CD14-positive monocyte (primary cell): Measurements from ENCODE around the gene RAB6B. TPM values are rescaled to one million over a fixed set of nuclear protein-coding genes. Genes with fewer than 3 reads are reported as not detected.

Experiments
- DNase-seq, 3 donors: peaks; one replicate each; pipeline ENCODE4 v3.0.0-alpha.2; 2011 to 2022
- H2AFZ ChIP-seq: 2 replicates; pipeline ENCODE4 v1.6.0; 2012; ENCODE audit warnings: mild to moderate bottlenecking, low read depth, low read length, inconsistent platforms; ENCODE audit not compliant: insufficient read depth, poor library complexity, severe bottlenecking
- H3K27ac ChIP-seq, 2 donors: 1 replicate in 1 of 2; 2 replicates in 1 of 2; pipeline ENCODE4 v1.5.1; 2012 to 2013; ENCODE audit warnings: low read length in 2 of 2, control low read depth in 1 of 2, inconsistent platforms in 1 of 2, low read depth in 1 of 2, mild to moderate bottlenecking in 1 of 2
- H3K27me3 ChIP-seq, 2 donors: one replicate each; pipeline versions ENCODE4 v1.6.0 to v1.6.1; 2011 to 2013; ENCODE audit warnings: low read length in 2 of 2; ENCODE audit not compliant: control insufficient read depth in 2 of 2, insufficient read depth in 2 of 2
- H3K36me3 ChIP-seq, 2 donors: replicated peaks in 1 of 2; 1 replicate in 1 of 2; 2 replicates in 1 of 2; pipeline versions ENCODE4 v1.5.1 to v1.6.1; 2012 to 2013; ENCODE audit warnings: low read length in 2 of 2, control low read depth in 1 of 2, inconsistent platforms in 1 of 2, mild to moderate bottlenecking in 1 of 2; ENCODE audit not compliant: insufficient read depth in 2 of 2, control insufficient read depth in 1 of 2
- H3K4me1 ChIP-seq, 2 donors: 1 replicate in 1 of 2; 2 replicates in 1 of 2; pipeline versions ENCODE4 v1.5.1 to v1.6.1; 2012 to 2013; ENCODE audit warnings: low read length in 2 of 2, control low read depth in 1 of 2, inconsistent platforms in 1 of 2, mild to moderate bottlenecking in 1 of 2, moderate library complexity in 1 of 2; ENCODE audit not compliant: insufficient read depth in 2 of 2, control insufficient read depth in 1 of 2
- H3K4me2 ChIP-seq: replicated peaks from 2 replicates; pipeline ENCODE3; 2012; ENCODE audit warnings: low read length, moderate library complexity, mild to moderate bottlenecking; ENCODE audit not compliant: poor library complexity, severe bottlenecking; ENCODE audit errors: extremely low read depth
- H3K4me3 ChIP-seq, 3 experiments: fragments of 200-600 bp in 1 of 3; sonication (generic) in 1 of 3; replicated peaks in 1 of 3; 1 replicate in 2 of 3; 2 replicates in 1 of 3; pipeline ENCODE4 v1.5.1; 2011 to 2013; ENCODE audit warnings: low read length in 3 of 3, mild to moderate bottlenecking in 3 of 3, control low read depth in 2 of 3, low read depth in 2 of 3, inconsistent platforms in 1 of 3, moderate library complexity in 1 of 3
- H3K79me2 ChIP-seq: 2 replicates; pipeline ENCODE4 v1.6.0; 2012; ENCODE audit warnings: mild to moderate bottlenecking, control low read depth, inconsistent platforms, low read length, moderate library complexity; ENCODE audit not compliant: insufficient read depth
- H3K9ac ChIP-seq: 2 replicates; pipeline ENCODE4 v1.6.0; 2017; ENCODE audit warnings: low read length, mild to moderate bottlenecking; ENCODE audit not compliant: insufficient read depth, poor library complexity, severe bottlenecking
- H3K9me3 ChIP-seq, 2 donors: replicated peaks in 1 of 2; 1 replicate in 1 of 2; 2 replicates in 1 of 2; pipeline versions ENCODE4 v1.5.1 to v1.6.1; 2012 to 2013; ENCODE audit warnings: low read length in 2 of 2, control low read depth in 1 of 2; ENCODE audit not compliant: control insufficient read depth in 1 of 2, insufficient read depth in 1 of 2
- H4K20me1 ChIP-seq: 2 replicates; pipeline ENCODE4 v1.6.0; 2012; ENCODE audit warnings: mild to moderate bottlenecking, low read length, control low read depth, moderate library complexity; ENCODE audit not compliant: insufficient read depth
- H3K27ac Mint-ChIP-seq, 7 donors: one replicate each; pipeline ENCODE4 v1.8.0; 2020; ENCODE audit warnings: mild to moderate bottlenecking in 7 of 7, mixed read lengths in 7 of 7, moderate library complexity in 6 of 7, inconsistent platforms in 2 of 7
- H3K27me3 Mint-ChIP-seq, 3 donors: one replicate each; pipeline ENCODE4 v1.8.0; 2021 to 2022; ENCODE audit warnings: low read depth in 3 of 3, mild to moderate bottlenecking in 3 of 3, mixed read lengths in 3 of 3, moderate library complexity in 3 of 3, inconsistent platforms in 1 of 3
- H3K36me3 Mint-ChIP-seq, 2 donors: one replicate each; pipeline ENCODE4 v1.8.0; 2020; ENCODE audit warnings: mixed read lengths in 2 of 2, inconsistent platforms in 1 of 2, mild to moderate bottlenecking in 1 of 2
- H3K4me1 Mint-ChIP-seq: one replicate; pipeline ENCODE4 v1.8.0; 2020; ENCODE audit warnings: mild to moderate bottlenecking, mixed read lengths
- H3K4me3 Mint-ChIP-seq, 2 donors: one replicate each; pipeline ENCODE4 v1.8.0; 2020; ENCODE audit warnings: mild to moderate bottlenecking in 2 of 2, mixed read lengths in 2 of 2, moderate library complexity in 1 of 2
- H3K9me3 Mint-ChIP-seq, 7 donors: one replicate each; pipeline ENCODE4 v1.8.0; 2020 to 2022; ENCODE audit warnings: mixed read lengths in 7 of 7, mild to moderate bottlenecking in 6 of 7, moderate library complexity in 6 of 7, inconsistent platforms in 2 of 7
- CTCF ChIP-seq: fragments of 200-600 bp; IDR thresholded peaks from one replicate; pipeline ENCODE4 v1.8.0; 2022; ENCODE audit warnings: antibody characterized with exemption, mild to moderate bottlenecking
- WGBS: methylation state at CpG from one replicate; pipeline ENCODE4 v1.1.5; 2013; ENCODE audit warnings: missing lambda C conversion rate; ENCODE audit not compliant: insufficient coverage; 5-methylcytosine and 5-hydroxymethylcytosine counted together
- intact Hi-C, 2 donors: fragments of 100-400 bp; cut with micrococcal nuclease; formaldehyde crosslinking; loops; one replicate each; pipeline versions ENCODE4 v1.15.0 to v1.15.1; 2023
- polyA plus RNA-seq, 3 donors: library from polyadenylated mRNA; depleted of rRNA in 1 of 3; unstranded in 2 of 3; stranded (reverse) in 1 of 3; fragments of 300-500 nt in 2 of 3; fragments of >200 nt in 1 of 3; fragmentation: Illumina TruSeq in 2 of 3; gene quantifications; 1 replicate in 2 of 3; 2 replicates in 1 of 3; pipeline ENCODE4 v1.2.3, GENCODE V29; 2012 to 2021

The RAB6B gene
- polyA plus RNA-seq, 3 donors: 0.46 TPM; not detected in 2

DNA sequence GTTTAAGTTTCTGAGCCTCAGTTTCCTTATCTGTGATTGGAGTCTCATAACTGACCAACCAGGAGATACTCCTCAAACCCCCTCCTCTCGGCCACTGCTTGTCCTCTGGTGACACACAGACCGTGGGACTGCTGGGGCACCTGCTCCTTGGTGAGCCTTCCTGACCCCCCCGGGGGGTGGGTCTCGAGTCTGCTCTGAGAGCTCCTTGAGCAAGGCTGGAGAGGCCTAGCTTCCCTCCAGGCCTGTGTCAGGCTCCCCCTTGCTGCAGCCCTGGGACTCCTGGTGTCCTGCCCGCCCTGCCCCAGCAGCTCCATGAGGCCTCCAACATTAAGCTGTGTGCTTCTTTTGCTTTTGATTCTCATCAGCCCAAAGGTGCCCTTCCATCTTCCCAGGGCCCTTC lies 62.4 kb downstream of the RAB6B start:
- Mint-ChIP-seq H3K9me3 (no peaks in the 10 kb centered on the region), H3K4me3 (no peak overlapping the region), H3K36me3 (no peaks in the 10 kb centered on the region), H3K4me1 (no peaks in the 10 kb centered on the region), H3K27ac (no peak overlapping the region), H3K27me3 (peaks cover 0 to 9% (median 0%) of the 10 kb centered on the region in 3 donors)
- no peak for DNase-seq
- Histone ChIP-seq H3K27ac (no peak overlapping the region), H3K4me2 (no peak overlapping the region), H2AFZ (no peak overlapping the region), H3K4me3 (no peak overlapping the region), H3K27me3 (no peaks in the 10 kb centered on the region), H3K36me3 (no peaks in the 10 kb centered on the region), H3K4me1 (no peaks in the 10 kb centered on the region), H3K9me3 (no peaks in the 10 kb centered on the region), H3K9ac (no peak overlapping the region), H4K20me1 (no peaks in the 10 kb centered on the region), H3K79me2 (no peaks in the 10 kb centered on the region)
- intact Hi-C loops: no loop called here
- 91% methylated on average over 5 of the region's 5 CpGs for WGBS
- TF ChIP-seq CTCF: no peak

GRCh38 chr3:133832802-133833144 lies 62.9 kb downstream of the RAB6B start:
- no peak overlapping the region for H3K4me2 ChIP-seq
- H2AFZ ChIP-seq: no peak overlapping the region
- H3K27me3 ChIP-seq: no peaks in the 10 kb centered on the region
- peaks cover 0 to 11% (median 1%) of the 10 kb centered on the region in 3 donors for H3K27me3 Mint-ChIP-seq
- no peaks in the 10 kb centered on the region for H3K79me2 ChIP-seq
- no peaks in the 10 kb centered on the region for H3K4me1 Mint-ChIP-seq
- H3K27ac ChIP-seq: no peak overlapping the region
- no peaks in the 10 kb centered on the region for H3K9me3 Mint-ChIP-seq
- no peaks in the 10 kb centered on the region for H3K9me3 ChIP-seq
- no peak overlapping the region for H3K4me3 Mint-ChIP-seq
- intact Hi-C loops: no loop called here
- DNase-seq: no peak
- H3K9ac ChIP-seq: no peak overlapping the region
- 95% methylated on average over 8 of the region's 10 CpGs for WGBS
- no peaks in the 10 kb centered on the region for H4K20me1 ChIP-seq
- no peaks in the 10 kb centered on the region for H3K4me1 ChIP-seq
- no peak overlapping the region for H3K4me3 ChIP-seq
- H3K27ac Mint-ChIP-seq: no peak overlapping the region
- no peaks in the 10 kb centered on the region for H3K36me3 ChIP-seq
- H3K36me3 Mint-ChIP-seq: no peaks in the 10 kb centered on the region
- TF ChIP-seq CTCF: no peak
